ENCODE results near the gene CNKSR1.

DNA sequence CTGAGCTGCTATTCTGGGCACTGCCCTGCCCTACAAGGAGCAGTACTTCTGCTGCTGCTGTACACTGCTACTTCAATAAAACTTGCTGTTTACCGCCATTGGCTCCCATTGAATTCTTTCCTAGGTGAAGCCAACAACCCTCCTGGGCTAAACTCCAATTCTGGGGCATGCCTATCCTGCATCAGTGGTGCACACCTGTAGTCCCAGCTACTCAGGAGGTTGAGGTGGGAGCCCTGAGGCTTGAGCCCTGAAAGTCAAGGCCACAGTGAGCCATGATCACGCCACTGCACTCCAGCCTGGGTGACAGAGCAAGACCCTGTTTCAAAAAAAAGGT is 44.5 kb upstream of the CNKSR1 start:
- no peak for TF ChIP-seq PATZ1 (CRISPR knock-in tag; IDR thresholded peaks at IDR 0.05; ENCODE audit: borderline replicate concordance)
- no peak for TF ChIP-seq SNAI2 (CRISPR knock-in tag; IDR thresholded peaks at IDR 0.05)
- no peak for TF ChIP-seq CSDC2 (CRISPR knock-in tag; IDR thresholded peaks at IDR 0.05)
- no peak for TF ChIP-seq RARB (CRISPR knock-in tag; IDR thresholded peaks at IDR 0.05)

Data from SK-N-SH treated with all-trans-retinoic acid at 6 μM for 48 hours (cell line).